ENCODE measurements around the gene CFAP299. TPM values are rescaled to one million over a fixed set of nuclear protein-coding genes. Genes with fewer than 3 reads are reported as not detected.

CFAP299 gene
- total RNA-seq, 1 donor from 2014 or later = not detected

- Mint-ChIP-seq H3K4me3 (no peak overlapping the region), H3K36me3 (ENCODE audit: low read depth) (no peaks in the 10 kb centered on the region), H3K27me3 (ENCODE audit: low read depth) (no peaks in the 10 kb centered on the region), H3K9me3 (peaks cover 8% of the 10 kb centered on the region), H3K4me1 (no peaks in the 10 kb centered on the region), H3K27ac (ENCODE audit: unreplicated experiment) (no peak overlapping the region)
- DNase-seq (ENCODE audit: low read depth, low spot score) = no peak
- TF ChIP-seq CTCF (conservative IDR thresholded peaks at IDR 0.05) = no peak
These were observed 506.2 kb downstream of the CFAP299 start for GRCh38 chr4:80841587-80842281.

- peaks cover 3% of the 10 kb centered on the region for H3K9me3 Mint-ChIP-seq
- H3K27ac Mint-ChIP-seq (ENCODE audit: unreplicated experiment) = no peak overlapping the region
- H3K36me3 Mint-ChIP-seq (ENCODE audit: low read depth) = no peaks in the 10 kb centered on the region
- peaks cover 10% of the 10 kb centered on the region for H3K27me3 Mint-ChIP-seq (ENCODE audit: low read depth)
- no peak for DNase-seq (ENCODE audit: low read depth, low spot score)
- no peak for TF ChIP-seq CTCF (conservative IDR thresholded peaks at IDR 0.05)
- H3K4me1 Mint-ChIP-seq = no peaks in the 10 kb centered on the region
- no peak overlapping the region for H3K4me3 Mint-ChIP-seq
These were observed 510.7 kb downstream of the CFAP299 start for GRCh38 chr4:80846210-80846609.

DNA sequence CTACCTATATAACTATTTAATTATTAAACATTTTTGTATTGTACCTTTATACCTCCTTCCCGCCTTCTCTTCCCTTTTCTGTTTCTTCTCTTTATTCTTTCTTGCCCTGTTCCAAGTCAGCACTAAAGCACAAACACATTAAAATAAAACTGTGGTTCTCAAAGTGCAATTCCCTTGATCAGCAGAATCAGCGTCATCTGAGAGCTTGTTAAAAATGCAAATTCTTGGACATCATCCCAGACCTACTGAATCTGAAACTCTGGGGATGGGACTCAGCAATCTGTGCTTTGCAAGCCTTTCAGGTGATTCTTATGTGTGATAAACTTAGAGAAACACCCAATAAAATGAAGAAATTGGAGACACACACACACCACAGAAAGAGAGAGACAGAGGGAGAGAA lies 516.5 kb downstream of the CFAP299 start:
- no peak for DNase-seq (ENCODE audit: low read depth, low spot score)
- peaks cover 12% of the 10 kb centered on the region for H3K27me3 Mint-ChIP-seq (ENCODE audit: low read depth)
- H3K4me1 Mint-ChIP-seq = no peaks in the 10 kb centered on the region
- no peak overlapping the region for H3K4me3 Mint-ChIP-seq
- no peak overlapping the region for H3K27ac Mint-ChIP-seq (ENCODE audit: unreplicated experiment)
- no peak for TF ChIP-seq CTCF (conservative IDR thresholded peaks at IDR 0.05)
- no peaks in the 10 kb centered on the region for H3K9me3 Mint-ChIP-seq
- no peaks in the 10 kb centered on the region for H3K36me3 Mint-ChIP-seq (ENCODE audit: low read depth)

- TF ChIP-seq CTCF (conservative IDR thresholded peaks at IDR 0.05) = no peak
- DNase-seq (ENCODE audit: low read depth, low spot score) = no peak
- Mint-ChIP-seq H3K9me3 (no peaks in the 10 kb centered on the region), H3K27me3 (ENCODE audit: low read depth) (no peaks in the 10 kb centered on the region), H3K4me3 (no peak overlapping the region), H3K36me3 (ENCODE audit: low read depth) (no peaks in the 10 kb centered on the region), H3K4me1 (peaks cover 5% of the 10 kb centered on the region), H3K27ac (ENCODE audit: unreplicated experiment) (no peak overlapping the region)
These were observed 538.0 kb downstream of the CFAP299 start for GRCh38 chr4:80873571-80873970.

- Mint-ChIP-seq H3K4me1 (peaks cover 8% of the 10 kb centered on the region), H3K36me3 (ENCODE audit: low read depth) (no peaks in the 10 kb centered on the region), H3K9me3 (no peaks in the 10 kb centered on the region), H3K27me3 (ENCODE audit: low read depth) (no peaks in the 10 kb centered on the region), H3K4me3 (no peak overlapping the region), H3K27ac (ENCODE audit: unreplicated experiment) (no peak overlapping the region)
- DNase-seq (ENCODE audit: low read depth, low spot score) = no peak
- no peak for TF ChIP-seq CTCF (conservative IDR thresholded peaks at IDR 0.05)
These were observed 539.4 kb downstream of the CFAP299 start for GRCh38 chr4:80874979-80875378.

All from neural crest cell (in vitro differentiated cells).